ENCODE results near the gene PBRM1. TPM values are rescaled to one million over a fixed set of nuclear protein-coding genes. Genes with fewer than 3 reads are reported as not detected.

The PBRM1 gene
- total and polyA plus RNA-seq, 2 experiments from 2014 or later, result 57.5 to 72.5 TPM

- no peak for TF ChIP-seq NANOG (IDR thresholded peaks at IDR 0.05; ENCODE audit: borderline replicate concordance)
- no peak for TF ChIP-seq POLR2AphosphoS5 (IDR thresholded peaks at IDR 0.05; ENCODE audit: low read depth)
- TF ChIP-seq ZNF114 (CRISPR knock-in tag; IDR thresholded peaks at IDR 0.05), result no peak
- no peak for TF ChIP-seq REST (IDR thresholded peaks at IDR 0.05; ENCODE audit: unreplicated experiment)
- no peak for TF ChIP-seq CREB1 (CRISPR knock-in tag; IDR thresholded peaks at IDR 0.05; ENCODE audit: low read depth)
- TF ChIP-seq STAT1 (IDR thresholded peaks at IDR 0.05; ENCODE audit: unreplicated experiment), result no peak
- TF ChIP-seq EZH2 (IDR thresholded peaks at IDR 0.05; ENCODE audit: low read depth, unreplicated experiment), result no peak
- TF ChIP-seq, protein P1, sequence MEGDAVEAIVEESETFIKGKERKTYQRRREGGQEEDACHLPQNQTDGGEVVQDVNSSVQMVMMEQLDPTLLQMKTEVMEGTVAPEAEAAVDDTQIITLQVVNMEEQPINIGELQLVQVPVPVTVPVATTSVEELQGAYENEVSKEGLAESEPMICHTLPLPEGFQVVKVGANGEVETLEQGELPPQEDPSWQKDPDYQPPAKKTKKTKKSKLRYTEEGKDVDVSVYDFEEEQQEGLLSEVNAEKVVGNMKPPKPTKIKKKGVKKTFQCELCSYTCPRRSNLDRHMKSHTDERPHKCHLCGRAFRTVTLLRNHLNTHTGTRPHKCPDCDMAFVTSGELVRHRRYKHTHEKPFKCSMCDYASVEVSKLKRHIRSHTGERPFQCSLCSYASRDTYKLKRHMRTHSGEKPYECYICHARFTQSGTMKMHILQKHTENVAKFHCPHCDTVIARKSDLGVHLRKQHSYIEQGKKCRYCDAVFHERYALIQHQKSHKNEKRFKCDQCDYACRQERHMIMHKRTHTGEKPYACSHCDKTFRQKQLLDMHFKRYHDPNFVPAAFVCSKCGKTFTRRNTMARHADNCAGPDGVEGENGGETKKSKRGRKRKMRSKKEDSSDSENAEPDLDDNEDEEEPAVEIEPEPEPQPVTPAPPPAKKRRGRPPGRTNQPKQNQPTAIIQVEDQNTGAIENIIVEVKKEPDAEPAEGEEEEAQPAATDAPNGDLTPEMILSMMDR (conservative IDR thresholded peaks at IDR 0.05; ENCODE audit: low read depth in 2 of 2), result no peak
- no peak for TF ChIP-seq JUNB (IDR thresholded peaks at IDR 0.05; ENCODE audit: unreplicated experiment)
Observed at GRCh38 chr3:52596658-52597265, 89.0 kb downstream of the PBRM1 start (continued).

GRCh38 chr3:52593103-52593502 lies 92.6 kb downstream of the PBRM1 start:
- DNase-seq (ENCODE audit: low spot score) (no peak), ATAC-seq (no peak)
- no peaks in the 10 kb centered on the region for H3K9me2 ChIP-seq (ENCODE audit: insufficient read depth)
- no peak overlapping the region for H3K4me3 Mint-ChIP-seq
- no peaks in the 10 kb centered on the region; the same call in 1 of the 2 replicates for H4K20me1 ChIP-seq (replicated peaks; ENCODE audit: insufficient read depth)
- no peak overlapping the region; the same call in 1 of the 2 replicates for H3K27ac Mint-ChIP-seq
- peaks cover 8% of the 10 kb centered on the region; the same call in 1 of the 2 replicates for H3K36me3 ChIP-seq (ENCODE audit: insufficient read depth)
- no peak overlapping the region for H2AFZ ChIP-seq
- H3K4me1 Mint-ChIP-seq, result no peaks in the 10 kb centered on the region
- peaks cover 1% of the 10 kb centered on the region for H3K27me3 Mint-ChIP-seq (ENCODE audit: insufficient read depth, low read depth, poor library complexity)
- H3K79me2 ChIP-seq (replicated peaks; ENCODE audit: insufficient read depth), result no peaks in the 10 kb centered on the region
- H3K4me2 ChIP-seq, result no peak overlapping the region
- no peaks in the 10 kb centered on the region for H3K27me3 ChIP-seq (ENCODE audit: insufficient read depth)
- no peaks in the 10 kb centered on the region for H3F3A ChIP-seq (replicated peaks; ENCODE audit: low read depth)
- H3K4me1 ChIP-seq (ENCODE audit: insufficient read depth), result no peaks in the 10 kb centered on the region
- no peaks in the 10 kb centered on the region; the same call in 2 of the 3 replicates for H3K9me3 Mint-ChIP-seq
- no peak overlapping the region for H3K27ac ChIP-seq (ENCODE audit: low read depth)
- no peak overlapping the region for H3K4me3 ChIP-seq
- H3K36me3 Mint-ChIP-seq (ENCODE audit: low read depth), result peaks cover 5% of the 10 kb centered on the region; the same call in 2 of the 3 replicates
- TF ChIP-seq EZH2phosphoT487 (IDR thresholded peaks at IDR 0.05; ENCODE audit: unreplicated experiment) (no peak), ZNF114 (CRISPR knock-in tag; IDR thresholded peaks at IDR 0.05) (no peak), STAT1 (IDR thresholded peaks at IDR 0.05; ENCODE audit: unreplicated experiment) (no peak), POLR2AphosphoS5 (IDR thresholded peaks at IDR 0.05; ENCODE audit: low read depth) (no peak), JUNB (IDR thresholded peaks at IDR 0.05; ENCODE audit: unreplicated experiment) (no peak), NANOG (IDR thresholded peaks at IDR 0.05; ENCODE audit: borderline replicate concordance) (no peak), REST (IDR thresholded peaks at IDR 0.05; ENCODE audit: unreplicated experiment) (no peak), EZH2 (IDR thresholded peaks at IDR 0.05; ENCODE audit: low read depth, unreplicated experiment) (no peak)
- TF ChIP-seq, protein P2, sequence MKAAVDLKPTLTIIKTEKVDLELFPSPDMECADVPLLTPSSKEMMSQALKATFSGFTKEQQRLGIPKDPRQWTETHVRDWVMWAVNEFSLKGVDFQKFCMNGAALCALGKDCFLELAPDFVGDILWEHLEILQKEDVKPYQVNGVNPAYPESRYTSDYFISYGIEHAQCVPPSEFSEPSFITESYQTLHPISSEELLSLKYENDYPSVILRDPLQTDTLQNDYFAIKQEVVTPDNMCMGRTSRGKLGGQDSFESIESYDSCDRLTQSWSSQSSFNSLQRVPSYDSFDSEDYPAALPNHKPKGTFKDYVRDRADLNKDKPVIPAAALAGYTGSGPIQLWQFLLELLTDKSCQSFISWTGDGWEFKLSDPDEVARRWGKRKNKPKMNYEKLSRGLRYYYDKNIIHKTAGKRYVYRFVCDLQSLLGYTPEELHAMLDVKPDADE (IDR thresholded peaks at IDR 0.05), result no peak

Data from GM23338 (cell line).